Measurements from ENCODE around the gene THAP12. TPM values are rescaled to one million over a fixed set of nuclear protein-coding genes. Genes with fewer than 3 reads are reported as not detected.

THAP12 gene
- total and polyA plus RNA-seq, 2 of the 13 experiments (the other 11 are each of a cell fraction or from before 2014, with no cell fraction given): 18.8 to 51.3 TPM

DNA sequence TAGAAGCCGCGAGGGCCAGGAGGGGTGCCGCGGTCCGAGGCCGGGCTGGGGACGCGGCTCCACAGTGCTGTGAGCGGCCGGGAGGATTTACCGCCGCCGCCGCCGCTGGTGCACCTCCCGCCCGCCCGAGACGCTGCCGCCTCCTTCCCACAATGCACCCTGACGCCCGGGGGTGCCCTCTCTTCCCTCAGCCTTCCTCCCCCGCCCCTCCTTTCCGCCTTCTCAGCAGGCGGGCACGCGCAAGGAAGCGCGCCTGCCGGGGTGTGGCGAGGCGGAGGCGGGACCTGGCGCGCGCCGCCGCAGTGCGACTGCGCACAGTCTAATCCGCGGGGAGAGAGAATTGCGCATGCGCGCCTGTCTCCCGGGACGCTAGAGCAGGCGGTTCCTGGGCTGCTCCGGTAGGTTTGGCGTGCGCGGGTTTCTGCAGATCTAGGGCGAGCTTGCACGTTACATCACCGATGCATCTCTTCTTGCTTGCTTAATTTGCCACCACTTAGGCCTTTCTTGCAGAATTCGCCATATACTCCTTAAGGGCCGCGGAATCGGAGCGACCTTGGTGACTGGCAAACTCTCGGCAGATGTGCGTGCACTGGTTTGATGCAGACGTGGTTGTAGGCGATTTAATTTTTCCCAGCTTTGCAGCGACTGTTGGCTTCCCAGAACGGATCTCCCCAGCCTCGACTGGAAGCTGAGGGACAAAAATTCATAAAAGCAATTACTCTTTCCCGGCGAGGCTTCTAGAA, at the start of gene THAP12, which contains the start of gene GVQW3 (continued):
- TF ChIP-seq, protein P1, sequence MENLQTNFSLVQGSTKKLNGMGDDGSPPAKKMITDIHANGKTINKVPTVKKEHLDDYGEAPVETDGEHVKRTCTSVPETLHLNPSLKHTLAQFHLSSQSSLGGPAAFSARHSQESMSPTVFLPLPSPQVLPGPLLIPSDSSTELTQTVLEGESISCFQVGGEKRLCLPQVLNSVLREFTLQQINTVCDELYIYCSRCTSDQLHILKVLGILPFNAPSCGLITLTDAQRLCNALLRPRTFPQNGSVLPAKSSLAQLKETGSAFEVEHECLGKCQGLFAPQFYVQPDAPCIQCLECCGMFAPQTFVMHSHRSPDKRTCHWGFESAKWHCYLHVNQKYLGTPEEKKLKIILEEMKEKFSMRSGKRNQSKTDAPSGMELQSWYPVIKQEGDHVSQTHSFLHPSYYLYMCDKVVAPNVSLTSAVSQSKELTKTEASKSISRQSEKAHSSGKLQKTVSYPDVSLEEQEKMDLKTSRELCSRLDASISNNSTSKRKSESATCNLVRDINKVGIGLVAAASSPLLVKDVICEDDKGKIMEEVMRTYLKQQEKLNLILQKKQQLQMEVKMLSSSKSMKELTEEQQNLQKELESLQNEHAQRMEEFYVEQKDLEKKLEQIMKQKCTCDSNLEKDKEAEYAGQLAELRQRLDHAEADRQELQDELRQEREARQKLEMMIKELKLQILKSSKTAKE (CRISPR knock-in tag; IDR thresholded peaks at IDR 0.05; ENCODE audit: borderline replicate concordance): peak; percentile 72; the same call in 1 of the 2 replicates
- no peak for TF ChIP-seq ZFP41 (CRISPR knock-in tag; IDR thresholded peaks at IDR 0.05; ENCODE audit: borderline replicate concordance)
- TF ChIP-seq, protein P2, sequence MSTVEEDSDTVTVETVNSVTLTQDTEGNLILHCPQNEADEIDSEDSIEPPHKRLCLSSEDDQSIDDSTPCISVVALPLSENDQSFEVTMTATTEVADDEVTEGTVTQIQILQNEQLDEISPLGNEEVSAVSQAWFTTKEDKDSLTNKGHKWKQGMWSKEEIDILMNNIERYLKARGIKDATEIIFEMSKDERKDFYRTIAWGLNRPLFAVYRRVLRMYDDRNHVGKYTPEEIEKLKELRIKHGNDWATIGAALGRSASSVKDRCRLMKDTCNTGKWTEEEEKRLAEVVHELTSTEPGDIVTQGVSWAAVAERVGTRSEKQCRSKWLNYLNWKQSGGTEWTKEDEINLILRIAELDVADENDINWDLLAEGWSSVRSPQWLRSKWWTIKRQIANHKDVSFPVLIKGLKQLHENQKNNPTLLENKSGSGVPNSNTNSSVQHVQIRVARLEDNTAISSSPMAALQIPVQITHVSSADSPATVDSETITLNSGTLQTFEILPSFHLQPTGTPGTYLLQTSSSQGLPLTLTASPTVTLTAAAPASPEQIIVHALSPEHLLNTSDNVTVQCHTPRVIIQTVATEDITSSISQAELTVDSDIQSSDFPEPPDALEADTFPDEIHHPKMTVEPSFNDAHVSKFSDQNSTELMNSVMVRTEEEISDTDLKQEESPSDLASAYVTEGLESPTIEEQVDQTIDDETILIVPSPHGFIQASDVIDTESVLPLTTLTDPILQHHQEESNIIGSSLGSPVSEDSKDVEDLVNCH (CRISPR knock-in tag; IDR thresholded peaks at IDR 0.05): no peak
- TF ChIP-seq, protein P3, sequence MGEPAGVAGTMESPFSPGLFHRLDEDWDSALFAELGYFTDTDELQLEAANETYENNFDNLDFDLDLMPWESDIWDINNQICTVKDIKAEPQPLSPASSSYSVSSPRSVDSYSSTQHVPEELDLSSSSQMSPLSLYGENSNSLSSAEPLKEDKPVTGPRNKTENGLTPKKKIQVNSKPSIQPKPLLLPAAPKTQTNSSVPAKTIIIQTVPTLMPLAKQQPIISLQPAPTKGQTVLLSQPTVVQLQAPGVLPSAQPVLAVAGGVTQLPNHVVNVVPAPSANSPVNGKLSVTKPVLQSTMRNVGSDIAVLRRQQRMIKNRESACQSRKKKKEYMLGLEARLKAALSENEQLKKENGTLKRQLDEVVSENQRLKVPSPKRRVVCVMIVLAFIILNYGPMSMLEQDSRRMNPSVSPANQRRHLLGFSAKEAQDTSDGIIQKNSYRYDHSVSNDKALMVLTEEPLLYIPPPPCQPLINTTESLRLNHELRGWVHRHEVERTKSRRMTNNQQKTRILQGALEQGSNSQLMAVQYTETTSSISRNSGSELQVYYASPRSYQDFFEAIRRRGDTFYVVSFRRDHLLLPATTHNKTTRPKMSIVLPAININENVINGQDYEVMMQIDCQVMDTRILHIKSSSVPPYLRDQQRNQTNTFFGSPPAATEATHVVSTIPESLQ (CRISPR knock-in tag; conservative IDR thresholded peaks at IDR 0.05): no peak
- no peak for TF ChIP-seq NAIF1 (CRISPR knock-in tag; IDR thresholded peaks at IDR 0.05; ENCODE audit: borderline replicate concordance)
- peak; percentile 84; the same call in 1 of the 2 replicates for TF ChIP-seq ZFP82 (CRISPR knock-in tag; IDR thresholded peaks at IDR 0.05; ENCODE audit: borderline replicate concordance)
- peak; percentile 48; the same call in 1 of the 2 replicates for TF ChIP-seq ZNF567 (CRISPR knock-in tag; IDR thresholded peaks at IDR 0.05; ENCODE audit: borderline replicate concordance)
- peak; percentile 15; the same call in 1 of the 2 replicates for TF ChIP-seq CREM (IDR thresholded peaks at IDR 0.05)
- no peak for TF ChIP-seq CREM (CRISPR knock-in tag; IDR thresholded peaks at IDR 0.05)
- 0 out of 2 replicates have a peak, but pooled peaks have one; percentile 73 for TF ChIP-seq CBFB (CRISPR knock-in tag; IDR thresholded peaks at IDR 0.05)
- TF ChIP-seq ZSCAN9 (CRISPR knock-in tag; IDR thresholded peaks at IDR 0.05; ENCODE audit: borderline replicate concordance): no peak
- no peak for TF ChIP-seq ZNF224 (CRISPR knock-in tag; IDR thresholded peaks at IDR 0.05)
- TF ChIP-seq, protein P4, sequence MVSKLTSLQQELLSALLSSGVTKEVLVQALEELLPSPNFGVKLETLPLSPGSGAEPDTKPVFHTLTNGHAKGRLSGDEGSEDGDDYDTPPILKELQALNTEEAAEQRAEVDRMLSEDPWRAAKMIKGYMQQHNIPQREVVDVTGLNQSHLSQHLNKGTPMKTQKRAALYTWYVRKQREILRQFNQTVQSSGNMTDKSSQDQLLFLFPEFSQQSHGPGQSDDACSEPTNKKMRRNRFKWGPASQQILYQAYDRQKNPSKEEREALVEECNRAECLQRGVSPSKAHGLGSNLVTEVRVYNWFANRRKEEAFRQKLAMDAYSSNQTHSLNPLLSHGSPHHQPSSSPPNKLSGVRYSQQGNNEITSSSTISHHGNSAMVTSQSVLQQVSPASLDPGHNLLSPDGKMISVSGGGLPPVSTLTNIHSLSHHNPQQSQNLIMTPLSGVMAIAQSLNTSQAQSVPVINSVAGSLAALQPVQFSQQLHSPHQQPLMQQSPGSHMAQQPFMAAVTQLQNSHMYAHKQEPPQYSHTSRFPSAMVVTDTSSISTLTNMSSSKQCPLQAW (CRISPR knock-in tag; IDR thresholded peaks at IDR 0.05): peak; percentile 86
- no peak for TF ChIP-seq NFYB (CRISPR knock-in tag; IDR thresholded peaks at IDR 0.05)
- no peak; the same call in 1 of the 2 replicates for TF ChIP-seq RFX1 (IDR thresholded peaks at IDR 0.05)
- no peak for TF ChIP-seq FOXJ3 (CRISPR knock-in tag; IDR thresholded peaks at IDR 0.05; ENCODE audit: borderline replicate concordance)
- TF ChIP-seq GATA4 (IDR thresholded peaks at IDR 0.05; ENCODE audit: borderline replicate concordance, low read depth): peak; percentile 68; the same call in 1 of the 2 replicates
- TF ChIP-seq ZNF670 (CRISPR knock-in tag; IDR thresholded peaks at IDR 0.05; ENCODE audit: borderline replicate concordance): 0 out of 2 replicates have a peak, but pooled peaks have one; percentile 42
- TF ChIP-seq ZNF317 (CRISPR knock-in tag; IDR thresholded peaks at IDR 0.05): 0 out of 2 replicates have a peak, but pooled peaks have one; percentile 17
- peak; percentile 56 for TF ChIP-seq TAF1 (CRISPR knock-in tag; IDR thresholded peaks at IDR 0.05)
- TF ChIP-seq RCOR2 (CRISPR knock-in tag; IDR thresholded peaks at IDR 0.05): no peak
- no peak for TF ChIP-seq ZFYVE20 (CRISPR knock-in tag; IDR thresholded peaks at IDR 0.05; ENCODE audit: borderline replicate concordance, low read depth)

Measured in HepG2 (cell line).